Right forelimb (tissue), 1 donor: ENCODE data around the gene SOHLH2.

ENCODE experiments used
- DNase-seq: peaks from one replicate; pipeline ENCODE4 v3.0.0-alpha.2; 2018

The SOHLH2 gene, protein sequence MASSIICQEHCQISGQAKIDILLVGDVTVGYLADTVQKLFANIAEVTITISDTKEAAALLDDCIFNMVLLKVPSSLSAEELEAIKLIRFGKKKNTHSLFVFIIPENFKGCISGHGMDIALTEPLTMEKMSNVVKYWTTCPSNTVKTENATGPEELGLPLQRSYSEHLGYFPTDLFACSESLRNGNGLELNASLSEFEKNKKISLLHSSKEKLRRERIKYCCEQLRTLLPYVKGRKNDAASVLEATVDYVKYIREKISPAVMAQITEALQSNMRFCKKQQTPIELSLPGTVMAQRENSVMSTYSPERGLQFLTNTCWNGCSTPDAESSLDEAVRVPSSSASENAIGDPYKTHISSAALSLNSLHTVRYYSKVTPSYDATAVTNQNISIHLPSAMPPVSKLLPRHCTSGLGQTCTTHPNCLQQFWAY

DNA sequence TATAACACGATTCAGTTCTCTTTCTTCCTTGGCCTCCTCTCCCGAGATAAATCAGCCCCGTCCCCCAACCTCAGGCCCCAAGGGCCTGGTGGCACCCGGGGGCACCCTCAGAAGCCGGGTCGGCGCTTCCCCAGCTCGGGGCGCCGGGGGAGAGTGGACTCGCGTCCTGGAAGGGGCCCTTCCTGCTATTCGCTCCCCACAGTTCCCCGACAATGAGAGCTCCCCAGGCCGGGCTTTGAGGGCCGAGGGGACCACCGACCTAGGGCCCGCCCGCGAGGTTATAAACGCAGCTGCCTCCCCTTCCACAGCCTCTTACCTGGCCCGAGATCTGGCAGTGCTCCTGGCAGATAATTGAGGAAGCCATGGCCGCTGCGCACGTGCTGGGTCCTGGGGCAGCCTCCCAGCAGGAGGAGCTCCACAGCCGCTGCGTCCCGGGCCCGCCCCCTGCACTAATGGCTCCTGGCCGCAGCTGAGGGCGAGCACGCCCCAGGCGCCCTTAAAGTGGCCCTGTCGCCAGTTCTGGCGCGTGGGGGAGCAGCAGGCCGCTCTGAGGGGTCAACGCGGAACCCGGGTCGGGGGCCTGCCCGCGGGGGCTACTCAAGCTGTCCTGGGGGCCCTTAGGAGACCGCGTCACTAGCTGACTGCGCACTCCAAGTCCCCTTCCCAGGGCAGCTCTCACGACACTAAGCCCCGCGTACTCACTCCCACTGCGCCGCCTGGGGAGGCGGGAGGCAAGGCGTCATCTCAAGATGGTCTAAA lies at the start of gene SOHLH2:
SOHLH2 (minus strand) TSS at position 394 of the 759 bp plus-strand sequence; CDS start at position 364, 30 bp downstream.
- DNase-seq = no peak

- DNase-seq = no peak
Measured at GRCh38 chr13:36261976-36262375, 47.6 kb upstream of the SOHLH2 start.

DNA sequence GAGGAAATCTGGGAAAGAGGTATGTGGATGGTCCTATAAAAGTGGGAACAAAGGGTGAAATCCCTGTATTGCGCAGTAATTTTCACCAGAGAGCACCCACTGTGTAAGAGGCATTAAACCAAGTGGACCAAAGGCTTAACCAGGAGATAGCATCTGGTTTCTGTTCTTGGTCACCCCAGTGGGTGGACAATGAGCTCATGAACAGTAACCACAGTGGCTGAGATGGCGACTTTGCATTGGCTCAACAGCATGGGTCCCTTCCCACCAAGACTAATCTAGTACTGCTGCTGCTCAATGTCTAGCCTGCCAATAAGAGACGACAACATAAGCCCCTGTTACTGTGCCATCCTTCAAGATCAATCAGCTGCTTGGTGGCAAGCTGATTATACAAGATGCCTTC lies 46.7 kb upstream of the SOHLH2 start:
- no peak for DNase-seq

DNA sequence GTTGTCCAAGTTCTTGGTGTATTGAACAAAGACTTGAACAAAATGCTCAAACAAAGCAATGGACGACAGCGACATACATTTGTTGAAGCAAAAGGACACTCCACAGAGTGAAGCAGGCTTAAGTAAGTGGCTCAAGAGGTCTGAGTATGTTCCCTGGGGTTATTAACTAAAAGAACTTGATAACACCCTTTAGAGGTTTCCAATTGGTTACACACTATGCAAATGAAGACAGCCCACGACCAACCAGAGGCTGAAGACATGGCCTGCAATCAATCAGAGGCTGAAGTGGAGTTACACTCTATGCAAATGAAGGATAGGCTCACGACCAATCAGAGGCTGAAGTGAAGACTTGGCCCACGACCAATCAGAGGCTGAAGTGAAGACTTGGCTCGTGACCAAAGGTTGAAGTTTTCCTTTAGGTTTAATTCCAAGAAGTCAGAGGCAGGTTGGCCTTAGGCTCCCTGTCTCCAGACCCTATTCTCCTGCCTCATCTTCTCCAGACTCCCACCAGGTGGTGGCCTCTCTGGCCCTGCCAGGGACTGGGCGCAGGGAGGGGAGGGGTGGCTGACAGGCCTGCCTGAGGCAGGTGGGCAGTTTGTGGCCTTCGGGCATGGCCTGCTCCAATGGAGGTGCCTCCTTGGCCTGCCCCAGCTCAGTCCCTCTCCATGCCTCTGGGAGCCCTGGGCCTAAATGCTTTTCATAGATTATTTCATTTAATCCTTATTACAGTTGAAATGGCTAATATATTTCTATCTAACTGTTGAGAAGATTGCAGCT lies 45.2 kb upstream of the SOHLH2 start:
- DNase-seq = no peak

DNA sequence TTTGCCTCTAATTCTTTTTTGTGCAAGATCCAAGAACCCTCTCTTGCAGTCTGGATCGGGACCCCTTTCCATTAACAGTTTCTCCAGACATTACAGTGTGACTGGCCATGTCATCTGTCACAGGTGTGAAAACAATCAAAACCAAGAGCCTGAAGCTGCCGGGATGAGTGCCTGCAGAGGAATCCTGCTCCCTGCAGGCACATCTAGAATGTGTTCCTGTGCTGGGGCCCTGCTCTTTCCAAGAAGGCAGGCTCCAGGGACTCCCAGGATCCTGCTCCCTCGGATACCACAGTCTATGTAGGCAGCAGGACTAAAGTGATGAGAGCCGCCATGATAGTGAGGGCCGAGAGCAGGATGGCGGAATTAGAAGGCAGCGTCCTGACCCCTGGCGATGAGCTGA lies 44.5 kb upstream of the SOHLH2 start:
- no peak for DNase-seq

GRCh38 chr13:36251526-36251925 lies 37.2 kb upstream of the SOHLH2 start:
- DNase-seq = no peak

DNA sequence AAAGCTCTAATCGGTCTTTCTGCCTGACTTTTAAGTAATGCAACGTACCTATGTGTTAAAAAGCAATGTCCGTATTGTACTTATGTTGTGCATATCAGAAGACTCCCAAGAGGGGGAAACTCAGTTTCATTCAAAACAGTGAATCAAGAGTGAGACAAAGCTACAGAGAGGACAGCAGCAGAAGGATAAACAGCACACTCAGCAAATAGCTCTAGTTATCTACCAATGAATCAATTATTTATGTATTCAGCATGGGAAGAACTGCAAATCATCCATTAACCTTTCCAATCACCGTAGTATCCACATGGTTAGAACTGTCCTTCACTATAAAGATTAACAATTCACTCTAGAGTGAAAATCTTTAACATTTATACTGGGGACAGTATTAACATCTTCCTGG lies 36.7 kb upstream of the SOHLH2 start:
- DNase-seq = no peak

DNA sequence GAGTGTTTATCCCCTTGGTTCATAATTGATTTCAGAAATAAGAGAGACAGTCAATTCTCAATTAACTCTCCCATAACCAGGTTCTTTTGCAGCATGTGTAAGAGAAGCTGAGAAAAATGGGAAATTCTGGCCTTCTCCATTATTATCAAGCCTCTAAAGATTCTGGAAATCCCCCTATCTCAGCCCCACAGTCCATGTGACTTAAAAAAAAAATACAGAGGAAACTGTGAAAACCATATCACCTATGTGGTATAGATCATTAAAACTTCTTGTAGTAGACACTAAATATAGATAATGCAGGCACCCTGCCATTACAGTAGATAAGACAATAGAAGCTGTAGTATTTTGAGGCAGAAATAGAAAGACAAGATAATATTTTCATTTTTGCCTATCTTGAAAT lies 34.3 kb upstream of the SOHLH2 start:
- DNase-seq = no peak

- DNase-seq = no peak
Measured at GRCh38 chr13:36244990-36245389, 30.6 kb upstream of the SOHLH2 start.

- DNase-seq = no peak
Measured at GRCh38 chr13:36244073-36244472, 29.7 kb upstream of the SOHLH2 start.

GRCh38 chr13:36242761-36243160 lies 28.4 kb upstream of the SOHLH2 start:
- no peak for DNase-seq

GRCh38 chr13:36231236-36231635 lies 16.9 kb upstream of the SOHLH2 start:
- DNase-seq = no peak

DNA sequence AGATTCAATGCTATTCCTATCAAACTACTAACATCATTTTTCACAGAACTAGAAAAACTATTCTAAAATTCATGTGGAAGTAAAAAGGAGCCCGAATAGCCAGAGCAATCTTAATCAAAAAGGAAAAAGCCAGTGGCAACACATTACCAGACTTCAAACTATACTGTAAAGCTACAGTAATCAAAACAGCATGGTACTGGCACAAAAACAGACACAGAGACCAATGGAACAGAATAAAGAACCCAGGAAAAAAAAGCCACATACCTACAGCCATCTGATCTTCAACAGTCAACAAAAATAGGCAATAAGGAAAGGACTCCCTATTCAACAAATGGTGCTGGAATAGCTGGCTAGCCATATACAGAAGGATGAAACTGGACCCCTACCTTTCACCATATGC lies 10.4 kb upstream of the SOHLH2 start:
- DNase-seq = no peak

- no peak for DNase-seq
Measured at GRCh38 chr13:36219883-36220282, 5.5 kb upstream of the SOHLH2 start.

- DNase-seq = no peak
Measured at GRCh38 chr13:36217456-36217855, 3.1 kb upstream of the SOHLH2 start.

- no peak for DNase-seq
Measured at GRCh38 chr13:36212789-36213188, 1.6 kb downstream of the SOHLH2 start.

- DNase-seq = no peak
Measured at GRCh38 chr13:36211567-36211966, 2.8 kb downstream of the SOHLH2 start.

DNA sequence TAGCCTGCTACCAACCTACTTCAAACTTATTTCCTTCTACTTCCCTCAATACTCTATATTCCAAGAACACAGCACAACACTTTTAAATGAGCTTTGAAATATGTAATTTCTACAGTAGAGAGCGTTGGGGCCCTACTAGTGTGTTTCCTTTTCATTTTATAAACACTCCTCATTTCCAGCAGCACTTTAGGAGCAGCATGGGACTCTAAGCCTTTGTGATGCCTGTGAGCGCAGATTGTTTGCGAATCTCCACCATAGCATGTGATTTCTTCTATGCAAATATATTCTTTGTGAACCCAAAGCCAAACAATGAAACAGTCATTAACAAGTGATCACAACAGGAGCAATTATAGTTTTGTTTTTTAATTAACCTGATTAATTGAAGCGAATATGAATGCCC lies 3.6 kb downstream of the SOHLH2 start:
- DNase-seq = no peak

GRCh38 chr13:36207672-36208071 lies 6.7 kb downstream of the SOHLH2 start:
- DNase-seq = no peak

DNA sequence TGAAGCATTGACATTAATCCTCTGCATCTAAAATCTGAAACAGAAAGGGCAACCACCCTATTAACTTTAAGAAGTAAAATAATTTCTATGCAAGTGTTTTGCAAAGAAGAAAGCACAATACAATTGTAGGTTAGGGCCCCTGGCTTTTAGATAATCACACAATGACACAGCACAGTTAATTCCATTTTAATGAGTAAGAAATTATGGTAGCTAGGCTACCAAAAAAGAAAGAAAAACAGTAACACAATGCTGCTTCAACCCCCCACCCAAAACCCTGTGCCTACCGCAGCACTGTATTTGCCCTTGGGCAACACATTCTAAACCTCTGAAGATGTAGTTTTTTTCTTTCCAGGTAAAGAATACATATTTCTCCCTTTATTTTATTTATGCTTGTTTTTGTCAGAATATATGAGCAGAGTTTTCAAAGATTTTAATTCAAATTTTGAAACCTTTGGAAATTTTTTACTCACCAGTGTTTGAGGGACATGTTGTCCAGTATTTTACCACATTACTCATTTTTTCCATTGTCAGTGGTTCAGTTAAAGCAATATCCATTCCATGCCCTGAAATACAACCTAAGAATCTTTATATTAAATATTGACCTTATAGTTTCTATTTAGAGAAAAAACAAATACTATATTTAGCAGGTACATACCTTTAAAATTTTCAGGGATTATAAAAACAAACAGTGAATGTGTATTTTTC lies 21.1 kb downstream of the SOHLH2 start:
- DNase-seq = no peak

GRCh38 chr13:36192166-36192565 lies 22.2 kb downstream of the SOHLH2 start:
- peak; percentile 52 for DNase-seq

GRCh38 chr13:36190771-36191170 lies 23.6 kb downstream of the SOHLH2 start:
- no peak for DNase-seq

- DNase-seq = no peak
Measured at GRCh38 chr13:36188441-36188840, 25.9 kb downstream of the SOHLH2 start.
